GM18520 (cell line): ENCODE measurements around the gene ALK.

Experiments
- ATAC-seq: cut with Tn5 transposase; IDR thresholded peaks from one replicate; pipeline ENCODE4 v1.9.1; 2021; ENCODE audit not compliant: unreplicated experiment

The ALK gene

DNA sequence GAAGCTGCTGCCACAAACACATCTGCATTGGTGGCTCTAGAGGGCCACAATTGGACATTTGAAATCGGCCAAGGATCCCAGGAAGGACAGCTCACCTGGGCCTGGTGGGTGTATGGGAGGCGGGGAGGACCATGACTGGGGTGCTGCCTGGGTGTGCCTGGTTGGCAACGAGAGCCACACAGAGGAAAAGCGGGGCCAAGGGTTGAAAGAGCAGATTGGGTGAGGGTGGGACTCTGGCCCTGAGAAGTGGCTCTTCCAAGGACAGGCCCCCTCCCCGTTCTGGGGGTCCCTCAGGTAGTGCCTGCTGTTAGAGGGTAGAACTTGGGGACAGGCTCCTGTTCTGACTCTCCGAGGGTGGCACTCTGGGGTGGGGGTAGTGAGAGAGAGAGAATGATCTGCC, 703.3 kb downstream of the ALK start:
- no peak for ATAC-seq

DNA sequence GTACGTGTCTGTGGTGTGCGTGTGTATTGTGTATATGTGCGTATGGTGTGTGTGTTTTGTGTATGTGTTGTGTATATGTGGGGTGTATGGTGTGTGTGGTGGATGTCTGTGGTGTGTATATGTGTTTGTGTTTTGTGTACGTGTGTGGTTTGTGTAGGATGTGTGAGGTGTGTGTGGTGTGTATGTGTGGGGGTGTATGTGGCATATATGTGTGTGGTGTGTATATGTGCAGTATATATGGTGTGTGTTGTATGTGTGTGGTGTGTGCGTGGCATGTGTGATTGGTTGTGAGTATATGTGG, 704.8 kb downstream of the ALK start:
- ATAC-seq: no peak

DNA sequence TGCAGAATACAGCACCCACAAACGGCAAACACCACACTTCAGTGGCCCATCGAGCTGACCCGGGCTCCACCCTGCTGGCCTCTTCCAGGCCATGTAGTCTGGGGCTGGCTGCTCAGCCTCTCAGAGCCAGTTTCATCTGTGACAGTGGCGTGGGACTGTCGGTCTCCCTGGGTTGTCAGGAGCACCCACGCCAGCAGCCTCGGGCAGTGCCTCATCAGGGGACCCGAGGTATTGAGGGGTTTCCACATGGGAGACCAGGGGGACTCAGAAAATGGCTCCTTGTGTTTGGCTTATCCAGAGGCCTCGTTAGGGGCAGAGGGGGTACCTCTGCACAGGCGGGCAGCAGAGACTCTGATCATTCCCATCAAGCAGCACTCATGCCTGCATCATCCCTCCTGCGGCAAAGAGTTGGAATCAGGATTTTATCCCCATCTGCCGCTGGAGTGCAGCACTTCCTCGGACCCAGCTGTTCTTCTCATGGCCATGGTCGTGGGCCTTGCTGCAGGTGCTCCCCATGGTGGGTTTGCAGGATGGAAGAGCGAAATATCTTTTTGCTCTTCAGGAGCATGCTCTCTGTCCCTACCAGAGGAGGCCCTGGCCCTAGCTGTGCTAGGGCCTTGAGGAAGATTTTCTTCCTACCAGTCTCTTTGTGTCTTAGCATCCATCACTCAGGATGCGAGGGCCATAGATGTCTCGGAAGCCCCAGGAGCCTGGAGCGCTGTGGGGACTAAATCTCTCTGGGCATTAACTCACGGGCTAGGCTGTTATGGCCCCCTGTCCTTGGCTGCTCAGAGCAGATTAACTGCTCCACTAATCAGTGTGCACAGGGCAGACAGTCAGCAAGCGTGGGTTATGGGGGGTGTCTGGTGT, 705.4 kb downstream of the ALK start:
- no peak for ATAC-seq

DNA sequence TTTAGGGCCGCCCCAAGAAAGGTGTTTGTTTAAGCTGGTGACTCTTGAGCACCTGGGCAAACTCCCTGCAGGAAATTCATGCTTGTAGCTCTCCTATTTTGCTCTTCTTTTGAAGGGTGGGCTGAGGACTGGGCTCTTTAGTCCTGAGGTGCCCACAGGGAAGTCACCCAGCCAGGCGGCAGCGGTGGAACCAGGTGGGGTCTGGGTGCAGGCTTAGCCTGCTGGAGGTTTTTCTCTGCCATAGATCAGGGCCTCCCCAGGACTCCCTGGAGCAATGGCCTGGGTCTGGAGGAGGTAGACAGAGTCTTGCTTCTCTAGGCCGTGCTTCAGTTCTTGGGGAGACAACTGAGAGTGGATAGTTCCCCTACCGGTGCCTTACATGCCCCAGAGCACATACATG, 706.3 kb downstream of the ALK start:
- no peak for ATAC-seq

DNA sequence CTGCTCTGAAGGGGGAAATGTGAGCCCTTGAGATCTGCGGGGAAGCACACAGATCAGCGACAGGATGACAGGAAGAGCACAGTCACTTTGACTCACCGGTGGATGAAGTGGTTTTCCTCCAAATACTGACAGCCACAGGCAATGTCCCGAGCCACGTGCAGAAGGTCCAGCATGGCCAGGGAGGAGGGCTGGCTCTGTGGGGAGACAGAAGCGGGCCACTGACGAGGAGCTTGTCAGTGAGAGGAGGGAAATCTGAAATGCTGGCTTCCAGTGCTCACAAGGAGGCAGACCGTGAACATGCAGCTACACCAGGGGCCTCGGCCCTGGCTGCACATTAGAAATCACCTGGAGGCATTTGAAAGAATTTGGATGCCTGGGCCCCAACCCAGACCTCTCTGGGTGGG, 707.5 kb downstream of the ALK start:
- no peak for ATAC-seq

DNA sequence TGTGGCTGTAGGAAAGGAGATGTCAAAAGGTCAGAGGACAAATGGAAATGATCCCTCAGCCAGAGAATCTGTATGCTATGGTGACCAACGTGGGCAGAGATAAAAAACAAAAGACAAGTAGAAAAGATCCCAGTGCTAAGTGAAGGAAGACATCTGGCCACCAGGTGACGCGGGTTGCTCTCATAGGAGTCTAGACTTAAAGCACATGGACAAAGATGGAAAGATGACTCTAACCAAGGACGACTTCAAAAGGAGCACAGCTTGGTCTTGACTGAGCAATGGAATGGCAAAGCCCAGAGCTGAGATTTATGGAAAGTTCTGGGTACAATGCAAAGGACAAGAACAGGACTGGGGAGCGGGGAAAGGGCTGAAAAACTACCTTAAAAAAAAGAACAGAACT, 709.4 kb downstream of the ALK start:
- ATAC-seq: no peak

DNA sequence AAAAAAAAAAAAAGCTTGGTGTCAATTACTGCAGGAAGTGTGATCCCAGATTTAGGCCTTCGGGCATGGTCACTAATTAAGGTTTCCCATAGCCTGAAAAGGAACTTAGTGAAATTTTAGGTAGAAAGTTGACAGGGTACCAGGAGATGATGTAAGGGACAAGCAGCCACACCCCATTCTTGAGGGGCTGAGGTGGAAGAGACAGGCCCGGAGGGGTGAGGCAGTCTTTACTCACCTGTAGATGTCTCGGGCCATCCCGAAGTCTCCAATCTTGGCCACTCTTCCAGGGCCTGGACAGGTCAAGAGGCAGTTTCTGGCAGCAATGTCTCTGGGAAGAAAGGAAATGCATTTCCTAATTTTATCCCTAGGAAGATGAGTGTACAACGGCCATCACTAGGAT, 711.8 kb downstream of the ALK start:
- ATAC-seq: no peak

DNA sequence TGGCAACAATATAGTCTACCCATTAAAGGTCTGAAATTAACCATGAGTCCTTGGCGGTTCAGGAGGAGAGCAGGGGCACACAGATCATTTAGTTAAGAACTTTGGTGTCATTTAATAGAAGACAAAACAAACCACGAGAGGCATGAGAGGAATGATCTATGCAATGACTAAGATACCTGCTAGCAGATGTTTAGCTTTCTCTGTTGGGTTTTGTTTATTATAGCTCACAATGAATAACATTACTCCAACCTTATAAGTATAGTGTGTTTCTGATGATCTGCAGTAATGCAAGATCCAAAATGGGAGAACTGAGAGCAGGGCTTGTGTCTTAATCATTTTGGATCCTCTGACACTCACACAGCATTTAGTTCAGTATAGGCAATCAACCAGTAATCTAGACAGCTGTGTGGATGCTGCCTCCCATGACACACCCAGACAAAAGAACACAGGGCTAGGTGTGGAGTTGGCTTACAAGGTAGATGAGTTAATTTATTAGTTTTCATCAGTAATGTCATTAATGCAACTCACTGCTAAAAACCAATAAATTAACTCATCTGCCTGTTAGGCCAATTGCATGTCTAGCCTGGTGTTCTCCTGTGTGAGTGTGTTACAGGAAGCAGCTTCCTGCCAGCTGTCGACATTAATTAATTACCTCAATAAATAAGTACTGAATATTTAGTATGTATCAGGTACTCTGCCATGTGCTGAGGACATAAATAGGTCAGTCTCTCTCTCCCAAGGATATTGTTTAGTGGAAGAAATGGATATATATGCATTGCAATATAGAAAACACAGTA, 713.8 kb downstream of the ALK start:
- no peak for ATAC-seq

DNA sequence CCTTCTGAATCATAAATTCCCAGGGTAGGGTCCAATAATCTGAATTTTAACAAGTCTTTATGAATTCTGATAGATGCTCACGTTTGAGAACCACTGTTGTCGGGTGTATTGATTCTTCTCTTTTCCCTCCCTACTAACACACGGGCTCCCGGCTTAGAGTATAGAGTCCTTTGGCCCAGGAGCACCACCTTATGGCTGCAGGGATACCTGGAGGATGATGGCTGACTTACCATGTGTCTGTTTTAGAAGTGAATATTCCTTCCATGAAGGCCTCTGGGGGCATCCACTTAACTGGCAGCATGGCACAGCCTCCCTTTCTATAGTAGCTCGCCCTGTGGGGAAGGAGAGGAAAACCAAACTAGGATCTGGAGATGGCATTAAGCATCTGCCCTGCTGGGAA, 714.4 kb downstream of the ALK start:
- no peak for ATAC-seq

DNA sequence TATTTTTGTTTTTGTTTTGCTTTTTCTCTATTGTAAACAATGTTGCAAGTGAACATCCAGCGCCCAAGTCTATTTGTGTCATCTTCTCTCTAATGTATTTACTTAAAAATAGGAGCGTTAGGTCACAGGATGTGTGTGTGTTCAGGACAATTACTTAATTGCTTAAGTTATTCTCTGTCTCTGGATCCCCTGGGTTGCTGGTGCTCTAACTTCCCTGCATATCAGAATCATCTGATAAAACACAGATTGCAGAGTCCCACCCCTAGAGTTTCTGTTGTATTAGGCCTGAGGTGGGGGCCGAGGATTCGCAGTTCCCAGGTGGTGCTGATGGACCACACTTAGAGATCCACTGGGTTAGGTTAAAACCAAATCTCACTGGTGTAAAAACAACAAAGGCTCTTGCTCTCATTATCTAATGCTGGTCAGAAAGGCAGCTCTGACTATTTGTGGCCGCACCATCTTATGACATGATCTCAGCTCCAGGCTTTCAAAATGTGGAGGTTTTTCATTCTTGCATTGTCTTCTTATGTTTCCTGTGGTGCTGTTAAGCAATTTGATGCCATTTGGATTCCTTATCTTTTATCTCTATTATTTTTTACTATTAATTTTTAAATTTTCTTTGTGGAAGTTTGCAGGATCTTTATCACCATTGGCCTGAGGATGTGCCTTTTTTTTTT, 718.4 kb downstream of the ALK start:
- no peak for ATAC-seq

DNA sequence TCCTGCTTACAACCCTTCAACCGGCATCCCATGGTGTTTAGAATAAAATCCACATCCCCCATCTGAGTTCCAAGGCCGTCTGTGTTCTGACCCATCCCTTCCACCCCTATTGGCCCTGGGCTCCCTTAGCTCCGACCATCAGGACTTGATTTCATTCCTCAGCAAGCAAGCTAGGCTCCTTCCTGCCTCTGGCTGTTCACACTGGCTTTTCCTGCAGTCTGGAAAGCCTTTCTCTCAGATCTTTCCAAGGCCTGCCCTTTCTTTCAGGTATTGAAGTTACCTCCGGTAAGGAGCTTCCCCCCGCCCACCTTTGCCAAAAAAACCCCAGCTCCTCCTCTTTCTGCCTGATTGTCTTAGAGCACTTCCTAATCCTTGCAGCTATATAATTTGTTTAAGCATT, 719.4 kb downstream of the ALK start:
- no peak for ATAC-seq

DNA sequence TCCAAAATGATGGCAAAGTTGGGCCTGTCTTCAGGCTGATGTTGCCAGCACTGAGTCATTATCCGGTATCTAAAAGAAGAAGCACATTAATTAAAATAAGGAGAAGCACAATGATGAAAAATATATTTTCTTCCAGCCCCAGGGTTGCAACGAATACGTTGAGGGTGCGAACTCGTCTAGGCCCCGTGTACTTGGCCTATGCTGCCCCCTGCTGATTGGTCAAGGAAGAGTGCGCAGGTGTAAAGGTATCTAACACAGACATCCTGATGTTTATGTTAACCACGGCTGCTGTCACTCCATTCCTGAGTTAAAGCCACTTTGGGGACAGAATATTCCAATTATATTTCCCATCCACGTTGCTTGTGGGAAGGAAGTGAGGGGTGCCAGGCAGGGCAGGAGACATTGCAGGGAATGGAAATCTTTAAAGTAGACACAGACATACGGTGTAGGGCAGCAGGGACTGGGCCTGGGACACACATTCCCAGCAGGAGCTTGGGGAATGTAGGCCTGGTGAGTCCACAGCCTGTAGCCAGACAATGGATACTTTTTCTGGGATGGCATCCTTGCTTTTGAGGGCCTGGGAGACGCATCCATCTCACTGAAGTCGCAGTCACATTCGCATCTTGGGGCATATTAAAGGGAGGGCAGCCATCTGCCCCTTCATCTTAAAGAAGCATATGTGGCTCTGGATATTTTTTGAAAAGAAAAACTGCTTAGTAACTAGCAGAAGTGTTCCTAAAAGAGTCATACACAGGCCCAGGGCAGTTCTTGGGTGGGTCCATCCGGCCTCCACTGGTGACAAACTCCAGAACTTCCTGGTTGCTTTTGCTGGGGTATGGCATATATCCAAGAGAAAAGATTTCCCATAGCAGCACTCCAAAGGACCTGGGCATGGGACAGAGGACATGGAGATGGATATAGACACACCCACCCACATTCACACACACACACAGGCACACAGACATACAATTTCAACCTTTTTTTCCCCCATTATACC, 724.3 kb downstream of the ALK start:
- no peak for ATAC-seq

DNA sequence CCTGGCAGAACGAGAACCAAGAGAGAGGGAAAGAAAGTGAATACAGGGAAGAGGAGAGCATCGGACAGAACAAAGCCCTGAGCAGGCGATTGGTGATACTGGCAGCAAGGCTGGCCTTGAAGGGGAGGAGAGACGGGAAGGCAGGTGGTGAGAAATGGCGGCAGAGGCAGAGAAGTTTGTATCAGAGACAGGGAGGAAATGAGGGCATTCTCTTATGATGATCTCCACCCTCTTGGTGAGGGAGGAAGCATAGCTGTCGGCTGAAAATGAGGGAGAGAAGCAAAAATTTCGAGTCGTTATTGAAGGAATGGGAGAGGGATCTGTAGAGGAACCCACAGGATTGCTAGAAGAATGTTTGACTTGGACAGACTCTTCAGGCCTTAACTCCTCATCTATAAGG, 725.6 kb downstream of the ALK start:
- ATAC-seq: no peak

DNA sequence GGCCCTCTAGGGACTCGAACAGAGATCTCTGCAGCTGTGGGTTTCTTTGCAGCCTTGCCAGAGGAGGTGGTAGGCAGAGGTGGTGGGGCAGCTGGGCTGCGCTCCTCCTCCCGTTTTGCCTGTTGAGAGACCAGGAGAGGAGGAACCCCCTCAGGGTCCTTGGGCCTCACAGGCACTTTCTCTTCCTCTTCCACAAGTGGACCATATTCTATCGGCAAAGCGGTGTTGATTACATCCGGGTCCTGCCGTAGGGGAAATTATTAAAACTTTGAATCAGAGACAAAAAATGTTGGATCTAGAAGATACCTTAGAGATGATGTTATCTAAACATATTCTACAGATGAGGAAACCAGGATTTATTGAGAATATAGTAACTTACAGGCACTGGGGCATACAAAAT, 727.7 kb downstream of the ALK start:
- ATAC-seq: no peak

DNA sequence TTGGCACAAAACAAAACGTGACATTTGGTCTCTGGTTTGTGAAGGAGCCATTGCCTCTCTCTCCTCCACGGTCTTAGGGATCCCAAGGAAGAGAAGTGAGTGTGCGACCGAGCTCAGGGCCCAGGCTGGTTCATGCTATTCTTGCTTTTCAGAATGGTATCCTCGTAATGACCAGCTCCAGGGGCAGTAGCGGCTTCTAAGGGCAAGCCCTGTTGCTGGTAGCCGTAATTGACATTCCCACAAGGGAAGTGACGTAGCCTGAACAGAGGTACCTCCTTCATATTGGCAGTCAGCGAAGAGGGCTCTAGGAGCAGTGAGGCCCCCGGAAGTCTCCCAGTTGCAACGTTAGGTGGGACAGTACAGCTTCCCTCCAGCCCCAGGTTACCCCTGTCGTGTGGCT, 728.3 kb downstream of the ALK start:
- ATAC-seq: no peak

DNA sequence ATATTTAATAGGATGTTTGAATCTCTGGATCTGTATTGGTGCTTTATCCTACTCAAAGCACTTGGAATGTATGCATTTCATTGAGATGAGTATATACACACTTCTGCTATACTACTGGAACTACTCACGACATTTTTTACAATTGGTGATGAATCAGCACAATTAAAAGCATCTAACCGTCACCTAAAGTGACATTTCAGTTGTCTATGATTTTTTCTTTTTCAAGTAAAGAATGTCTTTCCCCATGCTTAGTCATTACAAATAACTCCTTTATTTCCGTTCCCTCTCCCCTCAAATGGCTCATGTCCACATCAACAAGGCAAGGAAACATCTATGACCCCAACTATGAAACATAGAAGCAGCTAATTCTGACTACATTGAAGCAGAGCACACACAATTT, 728.9 kb downstream of the ALK start:
- no peak for ATAC-seq

DNA sequence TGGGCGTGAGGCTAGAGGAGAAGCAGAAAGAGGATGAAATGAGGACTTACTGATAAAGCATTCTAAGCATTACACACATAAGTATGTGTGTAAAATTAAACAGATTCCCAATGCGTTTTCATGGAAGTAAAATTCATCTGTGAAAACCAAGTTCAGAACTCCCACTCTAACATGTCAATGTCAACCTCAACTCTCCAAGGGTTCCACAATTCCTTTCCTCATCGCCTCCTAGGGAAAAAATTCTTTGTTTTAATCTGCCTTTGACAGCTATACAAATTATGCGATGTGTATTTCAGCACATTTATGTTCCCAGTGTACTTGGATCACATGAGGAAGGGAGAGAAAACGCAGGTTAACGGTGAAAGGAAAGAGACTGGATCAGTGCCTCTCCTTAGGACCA, 729.6 kb downstream of the ALK start:
- ATAC-seq: no peak

DNA sequence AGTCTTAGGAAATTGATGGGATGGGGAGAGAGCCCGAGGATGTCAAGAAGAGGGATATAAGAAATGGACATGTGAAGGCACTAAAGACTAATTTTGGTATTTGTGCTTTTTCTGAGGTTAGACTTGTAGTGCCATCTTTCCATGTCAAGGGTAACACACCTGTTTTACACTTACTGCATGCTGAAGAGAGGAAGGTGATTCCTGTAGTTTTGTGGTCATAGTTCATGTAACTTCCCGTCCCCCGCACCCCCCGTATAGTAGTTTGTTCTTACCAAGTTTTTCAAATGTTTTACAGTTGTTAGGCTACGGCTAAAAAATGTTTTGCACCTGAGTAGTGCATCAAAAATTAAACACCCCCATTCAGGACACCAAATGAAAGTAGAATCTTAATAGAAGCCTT, 732.3 kb downstream of the ALK start:
- no peak for ATAC-seq

DNA sequence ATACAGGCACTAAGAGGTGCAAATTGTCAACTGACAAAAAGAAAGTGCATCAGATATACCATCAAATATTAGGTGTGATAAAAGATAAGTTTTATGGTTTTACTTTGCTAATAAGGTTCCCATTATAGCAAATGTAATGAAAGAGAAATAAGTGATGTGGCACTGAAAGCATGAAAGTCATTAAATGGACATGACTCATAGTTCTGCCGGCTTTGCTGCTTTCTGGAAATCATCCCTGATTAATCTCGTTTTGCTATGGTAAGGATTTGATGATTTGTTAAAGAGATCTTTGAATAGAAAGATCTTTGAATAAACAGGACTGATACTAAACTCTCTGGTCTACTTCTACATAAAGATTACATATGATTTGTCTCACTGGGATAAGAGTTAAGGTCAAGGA, 733.5 kb downstream of the ALK start:
- no peak for ATAC-seq

DNA sequence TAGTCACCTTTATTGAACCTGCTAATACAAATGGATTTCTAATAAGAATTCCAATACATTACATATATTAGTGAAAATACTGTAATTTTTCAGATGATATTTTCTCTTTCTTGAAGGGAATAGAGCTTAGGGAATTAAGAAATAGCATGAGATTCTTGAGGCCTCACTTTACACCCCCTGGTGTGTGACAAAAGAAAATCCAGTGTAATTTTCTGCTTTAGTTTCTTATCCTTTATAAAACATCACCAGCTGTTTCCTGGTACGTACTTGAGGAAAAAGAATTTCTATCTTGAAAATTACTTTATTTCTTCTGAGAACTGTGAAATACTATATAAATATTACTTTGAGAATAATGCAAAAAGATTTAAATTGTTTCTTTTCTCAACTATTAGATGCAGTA, 734.6 kb downstream of the ALK start:
- ATAC-seq: no peak

DNA sequence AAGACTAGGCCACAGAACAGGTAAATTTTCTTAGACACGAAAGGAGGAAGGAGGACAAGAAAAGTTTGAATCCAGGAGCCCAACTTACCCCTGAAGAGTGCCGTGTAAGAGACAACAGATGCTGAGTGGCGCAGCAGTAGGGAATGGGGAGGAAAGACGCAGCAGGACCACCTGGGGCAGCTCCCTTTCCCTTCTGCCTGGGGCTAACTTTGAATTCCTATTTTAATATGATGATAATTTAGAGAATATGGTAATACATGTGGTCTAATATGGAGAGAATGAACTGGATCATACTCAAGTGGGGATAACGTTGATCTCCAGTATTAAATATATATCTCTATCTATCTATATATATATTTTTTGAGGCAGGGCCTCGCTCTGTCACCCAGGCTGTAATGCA, 736.9 kb downstream of the ALK start:
- no peak for ATAC-seq
